ENCODE data around the gene PPM1L.
A peak's percentile ranks its signal among the peaks of the same experiment; 100 is the strongest.

The PPM1L gene

DNA sequence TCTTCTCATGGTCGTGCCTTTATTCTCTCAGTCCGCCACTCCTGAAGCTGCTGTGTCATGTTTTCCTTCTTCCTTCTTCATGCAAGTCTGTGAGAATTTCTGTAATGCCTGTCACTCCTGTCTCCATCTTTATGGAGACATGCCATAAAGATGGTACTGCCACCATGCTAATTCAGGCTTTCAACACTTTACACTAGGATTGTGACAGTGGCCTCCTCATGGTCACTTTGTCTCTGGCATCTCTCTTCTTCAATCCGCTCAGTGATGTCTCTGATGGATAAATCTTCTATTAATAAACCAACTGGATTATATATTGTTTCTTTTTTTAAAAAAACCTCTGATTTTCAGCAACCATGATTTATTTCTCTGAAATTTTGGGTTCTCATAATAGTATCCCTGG lies 18.1 kb downstream of the PPM1L start:
- DNase-seq, result no peak
- TF ChIP-seq EZH2phosphoT487 (IDR thresholded peaks at IDR 0.05; ENCODE audit: low read length) (no peak), EZH2 (optimal IDR thresholded peaks at IDR 0.05; ENCODE audit: low read depth, low read length) (no peak)
- TF ChIP-seq, protein P1, sequence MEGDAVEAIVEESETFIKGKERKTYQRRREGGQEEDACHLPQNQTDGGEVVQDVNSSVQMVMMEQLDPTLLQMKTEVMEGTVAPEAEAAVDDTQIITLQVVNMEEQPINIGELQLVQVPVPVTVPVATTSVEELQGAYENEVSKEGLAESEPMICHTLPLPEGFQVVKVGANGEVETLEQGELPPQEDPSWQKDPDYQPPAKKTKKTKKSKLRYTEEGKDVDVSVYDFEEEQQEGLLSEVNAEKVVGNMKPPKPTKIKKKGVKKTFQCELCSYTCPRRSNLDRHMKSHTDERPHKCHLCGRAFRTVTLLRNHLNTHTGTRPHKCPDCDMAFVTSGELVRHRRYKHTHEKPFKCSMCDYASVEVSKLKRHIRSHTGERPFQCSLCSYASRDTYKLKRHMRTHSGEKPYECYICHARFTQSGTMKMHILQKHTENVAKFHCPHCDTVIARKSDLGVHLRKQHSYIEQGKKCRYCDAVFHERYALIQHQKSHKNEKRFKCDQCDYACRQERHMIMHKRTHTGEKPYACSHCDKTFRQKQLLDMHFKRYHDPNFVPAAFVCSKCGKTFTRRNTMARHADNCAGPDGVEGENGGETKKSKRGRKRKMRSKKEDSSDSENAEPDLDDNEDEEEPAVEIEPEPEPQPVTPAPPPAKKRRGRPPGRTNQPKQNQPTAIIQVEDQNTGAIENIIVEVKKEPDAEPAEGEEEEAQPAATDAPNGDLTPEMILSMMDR (IDR thresholded peaks at IDR 0.05; ENCODE audit: low read length), result no peak
- Histone ChIP-seq H2AFZ (ENCODE audit: low read length) (no peak overlapping the region), H3K36me3 (replicated peaks; ENCODE audit: insufficient read depth, low read length) (no peaks in the 10 kb centered on the region), H3K27ac (ENCODE audit: low read length) (no peak overlapping the region), H3K4me3 (ENCODE audit: low read length) (no peak overlapping the region), H3K4me1 (ENCODE audit: low read length) (peaks cover 12% of the 10 kb centered on the region), H3K9ac (ENCODE audit: low read length) (no peak overlapping the region), H3K79me2 (ENCODE audit: low read length) (no peaks in the 10 kb centered on the region), H3K9me2 (replicated peaks; ENCODE audit: insufficient read depth, low read length) (no peaks in the 10 kb centered on the region), H3K9me3 (replicated peaks; ENCODE audit: insufficient read depth, low read length) (no peaks in the 10 kb centered on the region), H3K27me3 (replicated peaks; ENCODE audit: insufficient read depth, low read length) (no peaks in the 10 kb centered on the region), H3K4me2 (ENCODE audit: low read depth, low read length) (no peak overlapping the region), H4K20me1 (ENCODE audit: insufficient read depth, low read length) (no peaks in the 10 kb centered on the region), H3F3A (ENCODE audit: insufficient read depth, low read length) (no peaks in the 10 kb centered on the region)

DNA sequence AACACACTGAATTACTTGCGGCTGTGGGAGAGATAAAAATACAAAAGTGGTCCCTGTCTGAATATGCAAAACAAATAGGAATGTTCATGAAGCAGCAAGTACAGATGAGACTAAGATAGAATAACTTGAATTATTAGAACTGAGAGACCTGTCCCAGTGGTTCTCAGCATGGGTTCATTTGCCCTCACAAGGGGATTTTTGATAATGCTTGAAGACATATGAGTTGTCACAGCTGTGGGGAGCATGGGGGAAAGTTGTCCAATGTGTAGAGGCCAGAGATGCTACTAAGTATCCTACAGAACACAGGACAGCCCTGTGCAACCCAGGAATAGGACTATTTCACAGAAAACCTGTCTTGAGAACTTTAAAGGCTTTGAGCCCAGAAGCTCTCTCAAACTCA lies 22.4 kb downstream of the PPM1L start:
- Histone ChIP-seq H3F3A (ENCODE audit: insufficient read depth, low read length) (no peaks in the 10 kb centered on the region), H3K36me3 (replicated peaks; ENCODE audit: insufficient read depth, low read length) (no peaks in the 10 kb centered on the region), H3K9me3 (replicated peaks; ENCODE audit: insufficient read depth, low read length) (no peaks in the 10 kb centered on the region), H4K20me1 (ENCODE audit: insufficient read depth, low read length) (no peaks in the 10 kb centered on the region), H3K9ac (ENCODE audit: low read length) (no peak overlapping the region), H3K9me2 (replicated peaks; ENCODE audit: insufficient read depth, low read length) (no peaks in the 10 kb centered on the region), H3K4me3 (ENCODE audit: low read length) (no peak overlapping the region), H3K4me1 (ENCODE audit: low read length) (peaks cover 8% of the 10 kb centered on the region), H2AFZ (ENCODE audit: low read length) (no peak overlapping the region), H3K27me3 (replicated peaks; ENCODE audit: insufficient read depth, low read length) (no peaks in the 10 kb centered on the region), H3K27ac (ENCODE audit: low read length) (no peak overlapping the region), H3K79me2 (ENCODE audit: low read length) (no peaks in the 10 kb centered on the region), H3K4me2 (ENCODE audit: low read depth, low read length) (no peak overlapping the region)
- TF ChIP-seq EZH2 (optimal IDR thresholded peaks at IDR 0.05; ENCODE audit: low read depth, low read length) (no peak), EZH2phosphoT487 (IDR thresholded peaks at IDR 0.05; ENCODE audit: low read length) (no peak)
- TF ChIP-seq, protein P1 (IDR thresholded peaks at IDR 0.05; ENCODE audit: low read length), result no peak
- no peak for DNase-seq

DNA sequence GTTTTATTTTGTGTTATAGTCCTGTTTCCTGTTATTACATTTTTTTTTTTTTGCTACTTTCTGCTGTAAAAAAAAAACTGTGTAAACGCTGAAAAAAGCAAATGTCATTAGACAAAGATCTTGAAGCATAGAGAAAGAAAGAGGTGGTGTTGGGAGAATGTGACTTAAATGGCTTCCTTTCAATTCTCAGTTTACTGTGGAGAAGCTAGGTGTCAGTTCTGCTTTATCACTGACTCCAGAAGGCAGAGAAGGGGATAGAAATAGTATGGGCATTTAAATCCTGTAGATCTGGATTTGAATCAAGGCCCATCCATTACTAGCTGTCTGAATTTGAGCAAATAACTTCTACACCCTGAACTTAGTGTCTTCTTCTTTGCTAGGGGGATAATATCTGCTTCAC lies 23.0 kb downstream of the PPM1L start:
- Histone ChIP-seq H3K4me3 (ENCODE audit: low read length) (no peak overlapping the region), H3K4me2 (ENCODE audit: low read depth, low read length) (no peak overlapping the region), H2AFZ (ENCODE audit: low read length) (no peak overlapping the region), H3K9me3 (replicated peaks; ENCODE audit: insufficient read depth, low read length) (no peaks in the 10 kb centered on the region), H3K4me1 (ENCODE audit: low read length) (peaks cover 2% of the 10 kb centered on the region), H3K9me2 (replicated peaks; ENCODE audit: insufficient read depth, low read length) (no peaks in the 10 kb centered on the region), H3K9ac (ENCODE audit: low read length) (no peak overlapping the region), H3F3A (ENCODE audit: insufficient read depth, low read length) (no peaks in the 10 kb centered on the region), H4K20me1 (ENCODE audit: insufficient read depth, low read length) (no peaks in the 10 kb centered on the region), H3K27me3 (replicated peaks; ENCODE audit: insufficient read depth, low read length) (no peaks in the 10 kb centered on the region), H3K79me2 (ENCODE audit: low read length) (no peaks in the 10 kb centered on the region), H3K27ac (ENCODE audit: low read length) (no peak overlapping the region), H3K36me3 (replicated peaks; ENCODE audit: insufficient read depth, low read length) (no peaks in the 10 kb centered on the region)
- TF ChIP-seq EZH2phosphoT487 (IDR thresholded peaks at IDR 0.05; ENCODE audit: low read length), result no peak
- TF ChIP-seq EZH2 (optimal IDR thresholded peaks at IDR 0.05; ENCODE audit: low read depth, low read length), result no peak
- TF ChIP-seq, protein P1 (IDR thresholded peaks at IDR 0.05; ENCODE audit: low read length), result no peak
- DNase-seq, result peak; percentile 5
